ENCODE measurements around the gene TDRD9. TPM values are rescaled to one million over a fixed set of nuclear protein-coding genes. Genes with fewer than 3 reads are reported as not detected.

Gene TDRD9
- total and polyA plus RNA-seq, 2 experiments from 2014 or later, result 0.24 TPM; not detected in 1

- no peak overlapping the region for H3K4me2 ChIP-seq
- no peaks in the 10 kb centered on the region for H3K36me3 ChIP-seq (ENCODE audit: insufficient read depth)
- no peaks in the 10 kb centered on the region for H3K27me3 ChIP-seq (ENCODE audit: insufficient read depth)
- Mint-ChIP-seq H3K4me1 (no peaks in the 10 kb centered on the region; the same call in 2 of the 3 replicates), H3K4me3 (no peak overlapping the region), H3K36me3 (ENCODE audit: low read depth) (no peaks in the 10 kb centered on the region), H3K27me3 (ENCODE audit: insufficient read depth, low read depth, poor library complexity) (peaks cover 9% of the 10 kb centered on the region), H3K9me3 (no peaks in the 10 kb centered on the region), H3K27ac (no peak overlapping the region)
- H3K4me1 ChIP-seq (ENCODE audit: insufficient read depth), result no peaks in the 10 kb centered on the region
- TF ChIP-seq EZH2phosphoT487 (IDR thresholded peaks at IDR 0.05; ENCODE audit: unreplicated experiment), result no peak
- no peak for TF ChIP-seq REST (IDR thresholded peaks at IDR 0.05; ENCODE audit: unreplicated experiment)
- TF ChIP-seq CTCF (conservative IDR thresholded peaks at IDR 0.05; ENCODE audit: low read depth in 2 of 2), result no peak
- no peak for TF ChIP-seq JUNB (IDR thresholded peaks at IDR 0.05; ENCODE audit: unreplicated experiment)
- no peak for TF ChIP-seq EZH2 (IDR thresholded peaks at IDR 0.05; ENCODE audit: low read depth, unreplicated experiment)
- TF ChIP-seq ZNF331 (CRISPR knock-in tag; IDR thresholded peaks at IDR 0.05; ENCODE audit: low read depth), result no peak
- TF ChIP-seq CREB1 (CRISPR knock-in tag; IDR thresholded peaks at IDR 0.05; ENCODE audit: low read depth), result no peak
- TF ChIP-seq STAT1 (IDR thresholded peaks at IDR 0.05; ENCODE audit: unreplicated experiment), result no peak
- H3F3A ChIP-seq (replicated peaks; ENCODE audit: low read depth), result no peaks in the 10 kb centered on the region
- H3K9me2 ChIP-seq (ENCODE audit: insufficient read depth), result no peaks in the 10 kb centered on the region
- H3K79me2 ChIP-seq (replicated peaks; ENCODE audit: insufficient read depth), result no peaks in the 10 kb centered on the region
- no peaks in the 10 kb centered on the region for H4K20me1 ChIP-seq (replicated peaks; ENCODE audit: insufficient read depth)
- H2AFZ ChIP-seq, result no peak overlapping the region
- no peak overlapping the region for H3K27ac ChIP-seq (ENCODE audit: low read depth)
- DNase-seq (ENCODE audit: low spot score), result no peak
- H3K4me3 ChIP-seq, result no peak overlapping the region
- ATAC-seq, result no peak
Measured at GRCh38 chr14:104037903-104038302, 109.6 kb downstream of the TDRD9 start.

- Histone ChIP-seq H3K4me3 (no peak overlapping the region), H3K4me2 (no peak overlapping the region), H3K9me2 (ENCODE audit: insufficient read depth) (no peaks in the 10 kb centered on the region), H3K79me2 (replicated peaks; ENCODE audit: insufficient read depth) (no peaks in the 10 kb centered on the region), H3F3A (replicated peaks; ENCODE audit: low read depth) (no peaks in the 10 kb centered on the region), H2AFZ (no peak overlapping the region; the same call in 1 of the 2 replicates), H3K27me3 (ENCODE audit: insufficient read depth) (no peaks in the 10 kb centered on the region), H3K36me3 (ENCODE audit: insufficient read depth) (no peaks in the 10 kb centered on the region), H3K4me1 (ENCODE audit: insufficient read depth) (no peaks in the 10 kb centered on the region), H3K27ac (ENCODE audit: low read depth) (no peak overlapping the region), H4K20me1 (replicated peaks; ENCODE audit: insufficient read depth) (no peaks in the 10 kb centered on the region)
- DNase-seq (ENCODE audit: low spot score) (no peak), ATAC-seq (no peak)
- no peaks in the 10 kb centered on the region for H3K9me3 Mint-ChIP-seq
- no peaks in the 10 kb centered on the region for H3K36me3 Mint-ChIP-seq (ENCODE audit: low read depth)
- H3K4me1 Mint-ChIP-seq, result no peaks in the 10 kb centered on the region
- H3K4me3 Mint-ChIP-seq, result no peak overlapping the region
- peaks cover 9% of the 10 kb centered on the region for H3K27me3 Mint-ChIP-seq (ENCODE audit: insufficient read depth, low read depth, poor library complexity)
- TF ChIP-seq REST (IDR thresholded peaks at IDR 0.05; ENCODE audit: unreplicated experiment) (no peak), POLR2AphosphoS5 (IDR thresholded peaks at IDR 0.05; ENCODE audit: low read depth) (no peak), NANOG (IDR thresholded peaks at IDR 0.05; ENCODE audit: borderline replicate concordance) (no peak), JUNB (IDR thresholded peaks at IDR 0.05; ENCODE audit: unreplicated experiment) (no peak)
- no peak overlapping the region for H3K27ac Mint-ChIP-seq
Measured at GRCh38 chr14:104039214-104039613, 111.0 kb downstream of the TDRD9 start.

All from GM23338 (cell line).